Measurements from ENCODE around the gene METTL26. TPM values are rescaled to one million over a fixed set of nuclear protein-coding genes. Genes with fewer than 3 reads are reported as not detected.

The METTL26 gene
- total and polyA plus RNA-seq, 2 of the 4 experiments (the other 2 are of a cell fraction), result 46.8 to 128 TPM

DNA sequence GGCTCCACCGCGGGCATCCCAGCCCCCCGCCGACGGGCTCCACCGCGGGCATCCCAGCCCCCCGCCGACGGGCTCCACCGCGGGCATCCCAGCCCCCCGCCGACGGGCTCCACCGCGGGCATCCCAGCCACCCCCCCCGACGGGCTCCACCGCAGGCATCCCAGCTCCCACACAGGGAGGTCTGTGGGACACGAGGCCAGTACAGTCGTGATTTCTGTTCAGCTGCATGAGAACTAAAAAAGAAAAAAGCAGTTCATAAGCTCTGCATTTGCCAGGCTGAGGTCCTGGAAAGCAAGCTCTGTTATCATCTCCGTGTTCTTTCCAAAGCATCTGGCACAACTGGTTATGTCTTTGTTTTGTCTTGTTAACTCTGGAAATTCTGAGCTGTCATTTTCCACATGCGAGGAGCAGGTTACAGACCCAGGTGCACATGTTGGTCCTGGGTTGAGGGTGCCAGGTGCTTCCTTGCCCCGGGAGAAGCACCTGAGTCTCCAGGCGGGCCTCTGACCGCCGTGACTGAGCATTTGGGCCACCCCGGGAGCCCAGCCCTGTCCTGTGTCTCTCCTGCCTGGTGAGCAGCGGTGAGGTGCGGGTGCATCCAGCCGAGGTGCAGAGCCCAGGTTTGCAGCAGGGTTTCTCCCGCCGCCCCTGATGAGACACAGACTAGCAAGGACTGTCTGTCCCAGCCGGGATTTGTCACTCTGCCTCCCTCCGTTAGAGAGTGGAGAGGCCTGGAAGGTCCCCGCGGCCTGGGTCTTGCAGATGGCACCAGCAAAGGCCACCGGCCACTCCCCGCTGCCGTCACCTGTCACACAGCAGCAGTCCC, 15.2 kb downstream of the METTL26 start:
- dilution Hi-C loops (cut with HindIII; ENCODE audit: low sequenced_read_pairs, unreplicated experiment) (no loop called here), intact Hi-C loops (cut with micrococcal nuclease) (no loop called here), in situ Hi-C loops (cut with MboI; ENCODE audit: low sequenced_read_pairs) (no loop called here)
- no peak overlapping the region for H2BK20ac ChIP-seq (ENCODE audit: low read depth, low read length)
- no peak overlapping the region for H3K4ac ChIP-seq (ENCODE audit: low read depth, low read length)
- H2BK5ac ChIP-seq (ENCODE audit: low read depth, low read length, poor library complexity, severe bottlenecking), result no peak overlapping the region
- no peak overlapping the region; a peak in 1 of 4 replicates for H4K8ac ChIP-seq (ENCODE audit: low read depth in 2 of 2, low read length in 2 of 2)
- no peak overlapping the region for H3K27ac ChIP-seq (ENCODE audit: insufficient read depth, low read length)
- peaks cover 4% of the 10 kb centered on the region; the same call in 1 of the 2 replicates for H3K9me1 ChIP-seq (ENCODE audit: insufficient read depth, low read length)
- no peak overlapping the region for H4K91ac ChIP-seq (ENCODE audit: insufficient read depth, low read depth, low read length)
- no peak overlapping the region for H3K18ac ChIP-seq (ENCODE audit: low read depth, low read length)
- WGBS, 2 experiments (ENCODE audit: extremely low coverage in 2 of 2, insufficient read length in 1 of 2), result 86% methylated on average over 8 of the region's 41 CpGs; no CpG with 5 or more reads in 1 of the 2 experiments
- no peak overlapping the region for H2BK15ac ChIP-seq (ENCODE audit: low read depth, low read length)
- peaks cover 16% of the 10 kb centered on the region for H4K20me1 ChIP-seq (ENCODE audit: insufficient read depth, low read length)
- H3K56ac ChIP-seq (ENCODE audit: extremely low read depth, insufficient read depth, low read length), result no peak overlapping the region
- H3K4me3 ChIP-seq (ENCODE audit: insufficient read depth, low read depth, low read length), result no peak overlapping the region
- peak overlapping the region; percentile 50 for H2AK9ac ChIP-seq (replicated peaks; ENCODE audit: low read depth, low read length, poor library complexity)
- BruUV-seq (replicated peaks), result no TSS peak
- ChIA-PET CTCF (no interaction called here), POLR2A (ENCODE audit: unreplicated experiment) (no interaction called here)
- no peak overlapping the region for H2AFZ ChIP-seq (replicated peaks; ENCODE audit: low read length, poor library complexity)
- no peak overlapping the region for H2BK120ac ChIP-seq (ENCODE audit: low read depth, low read length)
- H3K4me1 ChIP-seq (ENCODE audit: control insufficient read depth, insufficient read depth, low read length), result peaks cover 4% of the 10 kb centered on the region; the same call in 1 of the 2 replicates
- H3K79me1 ChIP-seq (ENCODE audit: low read depth in 1 of 2, low read length in 2 of 2), result peaks cover 7 to 49% of the 10 kb centered on the region in 2 experiments; a peak in 2 of 4 replicates
- no peak overlapping the region for H3K9ac ChIP-seq (ENCODE audit: low read depth, low read length)
- H3K4me2 ChIP-seq (ENCODE audit: low read depth, low read length), result no peak overlapping the region
- ATAC-seq (ENCODE audit: low read depth) (no peak), DNase-seq (no peak)
- H3K9me3 ChIP-seq (ENCODE audit: control insufficient read depth, insufficient read depth, low read length), result no peaks in the 10 kb centered on the region
- H3K27me3 ChIP-seq (ENCODE audit: control insufficient read depth, insufficient read depth, low read length), result no peaks in the 10 kb centered on the region
- TF ChIP-seq MAZ (IDR thresholded peaks at IDR 0.05; ENCODE audit: borderline replicate concordance, low read depth, low read length), result no peak
- TF ChIP-seq NFE2L2 (IDR thresholded peaks at IDR 0.05; ENCODE audit: low read depth, low read length), result no peak
- TF ChIP-seq MAFK (IDR thresholded peaks at IDR 0.05; ENCODE audit: low read depth, low read length), result no peak
- no peak overlapping the region for H3K23ac ChIP-seq (ENCODE audit: low read depth, low read length)
- no peak overlapping the region for H2AK5ac ChIP-seq (ENCODE audit: low read depth, low read length)
- H3K36me3 ChIP-seq (ENCODE audit: control insufficient read depth, insufficient read depth, low read length), result peaks cover 2% of the 10 kb centered on the region; the same call in 1 of the 2 replicates
- H4K5ac ChIP-seq (ENCODE audit: low read depth, low read length), result no peak overlapping the region
- no peak overlapping the region for H3K14ac ChIP-seq (replicated peaks; ENCODE audit: low read depth, low read length)

Data from IMR-90 (cell line).